ENCODE results near the gene PCGF5.

DNA sequence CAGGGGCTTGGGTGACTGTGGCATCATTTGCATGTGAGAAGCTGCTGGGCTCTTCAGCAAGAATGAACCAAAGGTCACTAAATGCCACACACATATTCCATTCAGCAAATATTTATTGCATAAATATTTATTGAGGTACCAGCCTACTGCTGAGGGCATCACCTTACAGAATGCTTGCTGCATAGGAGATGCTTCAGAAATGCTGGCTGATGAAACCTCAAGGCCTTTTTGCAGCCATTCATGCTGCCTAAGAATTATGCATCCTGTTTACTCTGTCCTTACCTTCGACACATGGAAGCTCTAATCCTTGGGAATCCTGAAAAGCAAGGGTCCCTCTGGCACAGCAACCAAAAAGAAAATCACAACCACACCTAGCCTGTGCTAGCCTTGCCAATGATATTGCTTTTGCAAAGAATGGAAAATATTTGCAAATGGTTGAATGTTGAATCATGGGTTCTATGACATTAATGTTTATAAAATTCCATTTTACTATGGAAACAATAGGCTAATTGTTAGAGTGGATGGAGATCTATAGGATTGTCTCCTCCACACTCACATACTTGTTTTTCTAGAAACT lies 79.6 kb downstream of the PCGF5 start:
- TF ChIP-seq POLR2AphosphoS5 (IDR thresholded peaks at IDR 0.05; ENCODE audit: low read depth, low read length), result no peak
- TF ChIP-seq, protein P1, sequence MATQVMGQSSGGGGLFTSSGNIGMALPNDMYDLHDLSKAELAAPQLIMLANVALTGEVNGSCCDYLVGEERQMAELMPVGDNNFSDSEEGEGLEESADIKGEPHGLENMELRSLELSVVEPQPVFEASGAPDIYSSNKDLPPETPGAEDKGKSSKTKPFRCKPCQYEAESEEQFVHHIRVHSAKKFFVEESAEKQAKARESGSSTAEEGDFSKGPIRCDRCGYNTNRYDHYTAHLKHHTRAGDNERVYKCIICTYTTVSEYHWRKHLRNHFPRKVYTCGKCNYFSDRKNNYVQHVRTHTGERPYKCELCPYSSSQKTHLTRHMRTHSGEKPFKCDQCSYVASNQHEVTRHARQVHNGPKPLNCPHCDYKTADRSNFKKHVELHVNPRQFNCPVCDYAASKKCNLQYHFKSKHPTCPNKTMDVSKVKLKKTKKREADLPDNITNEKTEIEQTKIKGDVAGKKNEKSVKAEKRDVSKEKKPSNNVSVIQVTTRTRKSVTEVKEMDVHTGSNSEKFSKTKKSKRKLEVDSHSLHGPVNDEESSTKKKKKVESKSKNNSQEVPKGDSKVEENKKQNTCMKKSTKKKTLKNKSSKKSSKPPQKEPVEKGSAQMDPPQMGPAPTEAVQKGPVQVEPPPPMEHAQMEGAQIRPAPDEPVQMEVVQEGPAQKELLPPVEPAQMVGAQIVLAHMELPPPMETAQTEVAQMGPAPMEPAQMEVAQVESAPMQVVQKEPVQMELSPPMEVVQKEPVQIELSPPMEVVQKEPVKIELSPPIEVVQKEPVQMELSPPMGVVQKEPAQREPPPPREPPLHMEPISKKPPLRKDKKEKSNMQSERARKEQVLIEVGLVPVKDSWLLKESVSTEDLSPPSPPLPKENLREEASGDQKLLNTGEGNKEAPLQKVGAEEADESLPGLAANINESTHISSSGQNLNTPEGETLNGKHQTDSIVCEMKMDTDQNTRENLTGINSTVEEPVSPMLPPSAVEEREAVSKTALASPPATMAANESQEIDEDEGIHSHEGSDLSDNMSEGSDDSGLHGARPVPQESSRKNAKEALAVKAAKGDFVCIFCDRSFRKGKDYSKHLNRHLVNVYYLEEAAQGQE (IDR thresholded peaks at IDR 0.05; ENCODE audit: insufficient read depth in 1 of 2, low read depth in 2 of 2, low read length in 2 of 2), result no peak
- TF ChIP-seq TAF1 (IDR thresholded peaks at IDR 0.05; ENCODE audit: borderline replicate concordance, insufficient read depth, low read length), result no peak
- no peak for TF ChIP-seq SIN3A (IDR thresholded peaks at IDR 0.05; ENCODE audit: borderline replicate concordance, insufficient read depth, low read length)
- no peak for TF ChIP-seq FOXP2 (optimal IDR thresholded peaks at IDR 0.05; ENCODE audit: borderline replicate concordance, extremely low read depth, extremely low read length, insufficient read depth)

Measured in PFSK-1 (cell line).